Osteocyte (in vitro differentiated cells): ENCODE data around the gene TCIRG1. TPM values are rescaled to one million over a fixed set of nuclear protein-coding genes. Genes with fewer than 3 reads are reported as not detected.

Experiments used
- DNase-seq: peaks from one replicate; pipeline ENCODE4 v3.0.0; 2021; ENCODE audit warnings: mixed read lengths; ENCODE audit not compliant: unreplicated experiment; ENCODE audit errors: extremely low spot score
- H3K27ac Mint-ChIP-seq: one replicate; pipeline ENCODE4 v1.8.0; 2021; ENCODE audit warnings: mild to moderate bottlenecking, mixed read lengths; ENCODE audit not compliant: unreplicated experiment
- H3K27me3 Mint-ChIP-seq: one replicate; pipeline ENCODE4 v1.8.0; 2021; ENCODE audit warnings: mixed read lengths; ENCODE audit not compliant: unreplicated experiment
- H3K36me3 Mint-ChIP-seq: one replicate; pipeline ENCODE4 v1.8.0; 2021; ENCODE audit warnings: mixed read lengths; ENCODE audit not compliant: unreplicated experiment
- H3K4me1 Mint-ChIP-seq: one replicate; pipeline ENCODE4 v1.8.0; 2021; ENCODE audit warnings: mixed read lengths; ENCODE audit not compliant: unreplicated experiment
- H3K4me3 Mint-ChIP-seq: one replicate; pipeline ENCODE4 v1.8.0; 2021; ENCODE audit warnings: mild to moderate bottlenecking, moderate library complexity, mixed read lengths; ENCODE audit not compliant: unreplicated experiment
- H3K9me3 Mint-ChIP-seq: one replicate; pipeline ENCODE4 v1.8.0; 2021; ENCODE audit warnings: mixed read lengths; ENCODE audit not compliant: unreplicated experiment
- CTCF ChIP-seq: fragments of 200-600 bp; sonication (generic); IDR thresholded peaks from 2 replicates; pipeline ENCODE4 v1.5.0; 2021; ENCODE audit warnings: antibody characterized with exemption, mild to moderate bottlenecking, moderate library complexity
- total RNA-seq: library from RNA; stranded (reverse); gene quantifications from 2 replicates; pipeline ENCODE4 v1.2.1, GENCODE V29; 2021

TCIRG1 gene
- total RNA-seq, 1 donor from 2014 or later: 53.0 TPM

GRCh38 chr11:68064926-68065325 lies 26.1 kb downstream of the TCIRG1 start:
- H3K4me1 Mint-ChIP-seq: no peaks in the 10 kb centered on the region
- no peak for DNase-seq
- no peaks in the 10 kb centered on the region for H3K9me3 Mint-ChIP-seq
- H3K27ac Mint-ChIP-seq: no peak overlapping the region
- TF ChIP-seq CTCF: no peak
- H3K27me3 Mint-ChIP-seq: no peaks in the 10 kb centered on the region
- no peak overlapping the region for H3K4me3 Mint-ChIP-seq
- H3K36me3 Mint-ChIP-seq: peaks cover 60% of the 10 kb centered on the region

- Mint-ChIP-seq H3K36me3 (peaks cover 66% of the 10 kb centered on the region), H3K4me1 (no peaks in the 10 kb centered on the region), H3K27me3 (no peaks in the 10 kb centered on the region), H3K9me3 (no peaks in the 10 kb centered on the region), H3K4me3 (no peak overlapping the region), H3K27ac (no peak overlapping the region)
- DNase-seq: no peak
- no peak for TF ChIP-seq CTCF
These were observed 27.0 kb downstream of the TCIRG1 start for GRCh38 chr11:68065841-68066240.

GRCh38 chr11:68066742-68067141 lies 27.9 kb downstream of the TCIRG1 start:
- no peaks in the 10 kb centered on the region for H3K4me1 Mint-ChIP-seq
- no peaks in the 10 kb centered on the region for H3K9me3 Mint-ChIP-seq
- no peak for TF ChIP-seq CTCF
- no peak overlapping the region for H3K27ac Mint-ChIP-seq
- H3K27me3 Mint-ChIP-seq: no peaks in the 10 kb centered on the region
- peaks cover 68% of the 10 kb centered on the region for H3K36me3 Mint-ChIP-seq
- no peak overlapping the region for H3K4me3 Mint-ChIP-seq
- DNase-seq: no peak

- Mint-ChIP-seq H3K36me3 (peaks cover 65% of the 10 kb centered on the region), H3K9me3 (no peaks in the 10 kb centered on the region), H3K27ac (no peak overlapping the region), H3K27me3 (no peaks in the 10 kb centered on the region), H3K4me3 (no peak overlapping the region), H3K4me1 (no peaks in the 10 kb centered on the region)
- DNase-seq: no peak
- TF ChIP-seq CTCF: no peak
These were observed 29.2 kb downstream of the TCIRG1 start for GRCh38 chr11:68067991-68068390.

GRCh38 chr11:68071281-68072048 lies 32.6 kb downstream of the TCIRG1 start:
- no peaks in the 10 kb centered on the region for H3K9me3 Mint-ChIP-seq
- no peaks in the 10 kb centered on the region for H3K27me3 Mint-ChIP-seq
- H3K27ac Mint-ChIP-seq: no peak overlapping the region
- peak; percentile 25 for DNase-seq
- H3K4me1 Mint-ChIP-seq: no peaks in the 10 kb centered on the region
- TF ChIP-seq CTCF: no peak
- peaks cover 51% of the 10 kb centered on the region for H3K36me3 Mint-ChIP-seq
- H3K4me3 Mint-ChIP-seq: no peak overlapping the region
